Hematopoietic multipotent progenitor cell (in vitro differentiated cells): ENCODE data around the gene TFDP1. TPM values are rescaled to one million over a fixed set of nuclear protein-coding genes. Genes with fewer than 3 reads are reported as not detected.

Experiments
- DNase-seq, 3 donors: peaks; one replicate each; pipeline ENCODE4 v3.0.0-alpha.2; 2011 to 2015; ENCODE audit warnings: low read depth in 2 of 3, low spot score in 2 of 3
- total RNA-seq: library from RNA; depleted of rRNA; stranded (reverse); fragments of >200 nt; gene quantifications from one replicate; pipeline ENCODE4 v1.2.3, GENCODE V29; 2012

Gene TFDP1
- total RNA-seq, 1 donor: 26.7 TPM

DNA sequence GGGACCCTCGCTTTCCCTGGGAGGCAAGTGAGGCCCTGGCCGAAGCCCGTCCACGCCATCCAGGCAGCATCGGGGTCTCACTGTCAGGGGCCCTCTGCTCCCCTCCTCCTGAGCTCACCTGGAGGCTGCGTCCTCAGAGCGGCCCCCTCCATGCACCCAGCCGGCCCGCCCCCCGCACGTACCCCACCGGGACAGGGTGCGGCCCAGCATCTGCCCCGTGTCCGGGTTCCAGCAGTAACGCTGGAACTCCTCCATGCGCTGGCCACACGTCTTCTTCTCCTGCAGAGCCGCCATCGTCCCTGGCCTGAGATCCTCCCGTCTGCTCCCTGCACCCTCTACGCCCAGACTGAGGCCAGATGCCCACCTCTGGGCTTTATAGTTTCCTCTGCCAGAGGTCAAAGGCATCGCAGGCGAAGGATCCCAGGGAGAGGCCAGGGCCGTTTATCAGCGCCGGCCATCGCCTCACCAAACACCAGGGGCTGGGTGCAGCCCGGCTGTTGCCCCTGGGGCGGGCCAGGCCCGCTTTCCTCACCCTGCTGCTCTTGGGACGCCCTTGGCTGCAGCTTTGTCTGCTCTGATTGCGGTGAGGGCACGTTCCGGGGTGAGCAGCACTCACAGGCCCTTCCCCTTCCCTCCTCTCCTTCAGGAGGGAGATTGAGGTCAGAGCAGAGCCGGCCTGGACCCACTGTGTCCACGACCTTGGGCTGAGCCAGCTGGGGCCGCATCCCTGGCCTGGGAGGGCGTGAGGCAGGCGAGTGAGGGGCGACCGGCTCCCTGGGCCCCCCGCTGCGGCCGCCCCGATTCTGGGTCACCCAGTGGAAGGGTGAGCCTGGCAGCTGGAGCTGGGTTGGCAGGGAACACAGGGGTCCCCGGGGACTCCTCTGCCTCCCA is 73.5 kb downstream of the TFDP1 start, which contains the start of gene ATP4B:
ATP4B (minus strand) TSS at position 348 of the 891 bp plus-strand sequence; CDS start at position 294, 54 bp downstream.
- no peak for DNase-seq

DNA sequence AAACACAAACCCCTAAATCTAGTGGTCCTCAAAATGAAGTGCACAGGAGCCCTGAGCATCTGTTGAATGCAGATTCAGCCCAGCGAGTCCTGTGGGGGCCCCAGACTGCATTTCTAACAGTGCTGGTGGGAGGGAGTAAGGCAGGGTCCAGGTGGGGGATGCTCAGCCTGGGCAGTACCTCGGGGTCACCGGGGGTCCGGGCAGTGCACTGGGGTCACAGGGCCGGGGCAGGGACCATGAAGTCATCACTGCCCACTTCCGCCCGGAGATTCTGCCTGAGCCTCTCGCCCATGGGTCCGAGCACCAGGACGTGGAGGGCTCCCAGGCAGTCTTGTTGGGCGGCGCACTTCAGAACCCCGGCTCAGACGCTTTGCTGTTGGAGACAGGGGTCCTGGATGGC is 74.3 kb downstream of the TFDP1 start:
- no peak for DNase-seq

- no peak for DNase-seq
Observed at GRCh38 chr13:113659337-113659736, 74.8 kb downstream of the TFDP1 start.

GRCh38 chr13:113660066-113660465 is 75.5 kb downstream of the TFDP1 start:
- DNase-seq: no peak

GRCh38 chr13:113661509-113661908 is 77.0 kb downstream of the TFDP1 start:
- DNase-seq: no peak

GRCh38 chr13:113663934-113664333 is 79.4 kb downstream of the TFDP1 start:
- DNase-seq: no peak

- DNase-seq: no peak
Observed at GRCh38 chr13:113664751-113665596, 80.4 kb downstream of the TFDP1 start.

GRCh38 chr13:113665597-113666328 is 81.2 kb downstream of the TFDP1 start:
- DNase-seq: no peak

GRCh38 chr13:113666329-113666670 is 81.7 kb downstream of the TFDP1 start:
- no peak for DNase-seq

DNA sequence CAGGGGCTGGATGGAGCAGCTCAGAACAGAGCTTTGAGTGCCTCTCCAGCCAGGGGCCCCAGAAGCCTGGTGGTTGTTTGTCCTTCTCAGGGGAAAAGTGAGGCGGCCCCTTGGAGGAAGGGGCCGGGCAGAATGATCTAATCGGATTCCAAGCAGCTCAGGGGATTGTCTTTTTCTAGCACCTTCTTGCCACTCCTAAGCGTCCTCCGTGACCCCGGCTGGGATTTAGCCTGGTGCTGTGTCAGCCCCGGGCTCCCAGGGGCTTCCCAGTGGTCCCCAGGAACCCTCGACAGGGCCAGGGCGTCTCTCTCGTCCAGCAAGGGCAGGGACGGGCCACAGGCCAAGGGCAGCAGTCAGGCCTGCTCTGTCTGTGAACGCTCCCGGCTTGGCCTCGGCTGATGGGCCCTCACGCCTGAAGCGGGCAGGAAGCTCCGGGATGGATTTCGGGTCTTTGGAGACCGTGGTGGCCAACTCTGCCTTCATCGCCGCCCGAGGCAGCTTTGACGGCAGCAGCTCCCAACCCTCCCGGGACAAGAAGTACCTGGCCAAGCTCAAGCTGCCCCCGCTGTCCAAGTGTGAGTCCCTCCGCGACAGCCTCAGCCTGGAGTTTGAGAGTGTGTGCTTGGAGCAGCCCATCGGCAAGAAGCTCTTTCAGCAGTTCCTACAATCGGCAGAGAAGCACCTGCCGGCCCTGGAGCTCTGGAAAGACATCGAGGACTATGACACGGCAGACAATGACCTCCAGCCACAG is 82.6 kb downstream of the TFDP1 start, which contains the start of gene GRK1:
GRK1 (plus strand) TSS at position 269 of the 751 bp plus-strand sequence; CDS start at position 437, 168 bp downstream.
- no peak for DNase-seq

DNA sequence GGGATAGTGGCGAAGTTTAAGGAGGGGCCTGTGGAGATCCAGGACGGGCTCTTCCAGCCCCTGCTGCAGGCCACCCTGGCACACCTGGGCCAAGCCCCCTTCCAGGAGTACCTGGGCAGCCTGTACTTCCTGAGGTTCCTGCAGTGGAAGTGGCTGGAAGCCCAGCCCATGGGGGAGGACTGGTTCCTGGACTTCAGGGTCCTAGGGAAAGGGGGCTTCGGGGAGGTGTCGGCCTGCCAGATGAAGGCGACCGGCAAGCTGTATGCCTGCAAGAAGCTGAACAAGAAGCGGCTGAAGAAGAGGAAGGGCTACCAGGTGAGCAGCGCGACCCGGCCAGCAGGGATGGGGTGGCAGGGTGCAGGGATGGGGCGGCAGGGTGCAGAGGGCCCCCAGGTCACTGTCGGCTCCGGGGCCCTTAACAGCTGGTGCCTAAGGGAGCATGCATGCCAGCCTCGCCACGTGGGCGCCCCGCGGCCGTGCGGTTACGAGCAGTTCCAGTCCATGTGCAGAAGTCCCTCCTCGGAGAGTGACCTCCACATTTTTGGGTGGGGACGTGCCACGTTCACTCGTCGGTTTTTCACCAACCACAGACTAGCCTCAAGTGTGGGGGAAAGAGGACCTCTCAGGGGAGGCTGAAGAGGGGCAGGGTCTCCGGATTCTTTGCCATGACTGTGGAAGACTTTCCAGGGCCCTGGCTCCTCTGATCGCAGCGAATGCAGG is 83.4 kb downstream of the TFDP1 start:
- DNase-seq: no peak

DNA sequence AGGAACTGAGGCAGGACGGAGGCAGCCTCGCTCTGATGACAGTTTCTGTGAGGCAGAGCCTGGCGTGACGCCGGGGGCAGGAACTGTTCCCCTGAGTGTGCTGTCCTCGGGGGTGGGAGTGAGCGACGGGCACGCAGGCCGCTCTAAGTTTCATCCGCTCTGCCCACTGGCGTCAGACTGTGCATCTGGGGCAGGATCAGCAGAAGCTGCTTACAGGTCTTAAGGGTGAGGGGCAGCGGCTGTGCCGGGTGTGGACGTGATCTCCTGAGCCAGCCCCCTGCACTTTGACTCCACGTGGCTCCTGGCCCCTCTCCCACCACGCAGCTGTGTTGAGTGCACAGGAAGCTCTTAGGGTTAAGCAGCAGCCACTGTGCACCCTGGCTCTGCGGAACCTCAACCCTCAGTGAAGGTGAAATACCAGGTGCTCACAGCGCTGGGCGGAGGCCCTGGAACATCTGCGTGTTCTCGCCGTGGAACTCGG is 84.0 kb downstream of the TFDP1 start:
- no peak for DNase-seq

GRCh38 chr13:113669231-113669754 is 84.7 kb downstream of the TFDP1 start:
- DNase-seq: no peak

GRCh38 chr13:113669755-113670341 is 85.3 kb downstream of the TFDP1 start:
- no peak for DNase-seq

DNA sequence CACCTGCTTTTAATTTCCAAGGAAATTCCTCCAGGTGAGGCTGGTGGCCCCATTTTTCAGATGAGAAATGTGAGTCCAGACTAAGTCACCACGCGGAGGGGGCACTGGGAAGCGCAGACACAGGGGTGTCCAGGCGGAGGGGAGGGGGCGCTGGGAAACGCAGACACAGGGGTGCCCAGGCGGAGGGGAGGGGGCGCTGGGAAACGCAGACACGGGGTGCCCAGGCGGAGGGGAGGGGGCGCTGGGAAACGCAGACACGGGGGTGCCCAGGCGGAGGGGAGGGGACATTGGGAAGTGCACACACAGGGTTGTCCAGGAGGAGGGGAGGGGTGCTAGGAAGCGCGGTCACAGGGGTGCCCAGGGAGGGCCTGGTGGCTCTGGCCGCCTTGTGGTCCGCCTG is 86.0 kb downstream of the TFDP1 start:
- no peak for DNase-seq

GRCh38 chr13:113671066-113672001 is 86.8 kb downstream of the TFDP1 start:
- DNase-seq: no peak

- DNase-seq: no peak
Observed at GRCh38 chr13:113672002-113672651, 87.6 kb downstream of the TFDP1 start.
